ENCODE results near the gene CACNA2D1.

CACNA2D1 gene

DNA sequence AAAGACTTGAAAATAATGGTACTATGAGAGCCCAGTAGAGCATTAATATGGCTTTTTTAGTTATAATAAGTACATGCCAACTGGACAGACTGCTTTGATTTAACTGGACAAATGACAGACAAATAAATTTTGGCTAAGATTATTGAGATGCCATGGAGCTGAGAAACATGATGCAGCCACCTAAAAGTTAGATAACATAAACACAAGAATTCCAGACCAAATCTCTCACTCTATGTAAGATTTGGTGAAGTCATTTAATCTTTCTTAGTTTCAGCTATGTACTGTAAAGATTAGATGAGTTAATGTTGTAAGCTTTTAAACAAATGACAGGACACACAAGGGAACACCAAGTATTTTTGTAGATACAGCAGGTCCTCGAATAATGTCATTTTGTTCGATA, 118.2 kb downstream of the CACNA2D1 start:
- Histone ChIP-seq H3K36me3 (no peaks in the 10 kb centered on the region), H3K4me3 (no peak overlapping the region), H3K9ac (no peak overlapping the region), H3K9me3 (no peaks in the 10 kb centered on the region), H3K27me3 (no peaks in the 10 kb centered on the region), H3K4me2 (no peak overlapping the region), H4K20me1 (no peaks in the 10 kb centered on the region), H3K4me1 (no peaks in the 10 kb centered on the region), H3K27ac (no peak overlapping the region)
- no peak for TF ChIP-seq Cebpa-rat (IDR thresholded peaks at IDR 0.05)

DNA sequence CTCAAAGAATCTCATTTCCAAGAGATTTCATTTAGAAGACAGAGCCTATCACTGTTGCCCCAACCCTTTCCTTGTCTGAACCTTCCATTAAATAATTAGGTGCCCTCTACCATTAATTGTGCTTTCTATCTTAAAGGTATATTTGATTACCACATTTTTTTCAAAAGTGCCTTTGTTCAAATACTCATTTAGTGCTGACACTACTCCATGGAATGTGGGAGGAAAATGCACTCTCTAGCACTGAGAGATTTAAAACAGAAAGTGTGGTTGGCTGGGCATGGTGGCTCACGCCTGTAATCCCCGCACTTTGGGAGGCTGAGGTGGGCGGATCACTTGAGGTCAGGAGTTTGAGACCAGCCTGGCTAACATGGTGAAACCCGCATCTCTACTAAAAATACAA, 119.8 kb downstream of the CACNA2D1 start:
- no peaks in the 10 kb centered on the region for H3K4me1 ChIP-seq
- TF ChIP-seq Cebpa-rat (IDR thresholded peaks at IDR 0.05) = no peak
- no peak overlapping the region for H3K27ac ChIP-seq
- H3K9me3 ChIP-seq = no peaks in the 10 kb centered on the region
- no peaks in the 10 kb centered on the region for H3K36me3 ChIP-seq
- H3K9ac ChIP-seq = no peak overlapping the region
- no peak overlapping the region for H3K4me2 ChIP-seq
- no peaks in the 10 kb centered on the region for H4K20me1 ChIP-seq
- H3K27me3 ChIP-seq = no peaks in the 10 kb centered on the region
- H3K4me3 ChIP-seq = no peak overlapping the region

DNA sequence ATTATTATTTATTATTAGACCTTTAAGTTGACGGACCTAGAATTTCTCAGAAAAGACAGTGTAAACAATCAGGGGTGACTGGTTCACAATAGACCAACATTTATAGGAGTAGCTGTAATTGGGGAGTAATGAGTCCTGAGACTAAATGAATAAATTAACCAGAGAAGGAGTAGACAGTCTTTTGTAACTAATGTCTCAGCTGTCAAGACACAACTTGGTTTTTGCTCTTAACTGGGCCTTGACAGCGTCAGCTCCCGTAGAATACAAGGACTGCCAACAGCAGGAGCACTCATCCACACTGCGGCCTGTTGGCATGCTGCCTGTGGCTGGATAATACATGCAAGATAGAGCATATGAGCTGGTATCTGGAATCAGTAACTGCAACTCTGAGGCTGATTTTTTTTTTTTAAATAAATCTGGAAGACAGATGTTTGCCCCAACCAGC, 123.9 kb downstream of the CACNA2D1 start:
- H3K4me2 ChIP-seq = no peak overlapping the region
- H3K27me3 ChIP-seq = no peaks in the 10 kb centered on the region
- no peaks in the 10 kb centered on the region for H3K4me1 ChIP-seq
- H3K4me3 ChIP-seq = no peak overlapping the region
- H3K36me3 ChIP-seq = no peaks in the 10 kb centered on the region
- TF ChIP-seq Cebpa-rat (IDR thresholded peaks at IDR 0.05) = no peak
- no peaks in the 10 kb centered on the region for H3K9me3 ChIP-seq
- no peaks in the 10 kb centered on the region for H4K20me1 ChIP-seq
- H3K9ac ChIP-seq = no peak overlapping the region
- H3K27ac ChIP-seq = no peak overlapping the region

DNA sequence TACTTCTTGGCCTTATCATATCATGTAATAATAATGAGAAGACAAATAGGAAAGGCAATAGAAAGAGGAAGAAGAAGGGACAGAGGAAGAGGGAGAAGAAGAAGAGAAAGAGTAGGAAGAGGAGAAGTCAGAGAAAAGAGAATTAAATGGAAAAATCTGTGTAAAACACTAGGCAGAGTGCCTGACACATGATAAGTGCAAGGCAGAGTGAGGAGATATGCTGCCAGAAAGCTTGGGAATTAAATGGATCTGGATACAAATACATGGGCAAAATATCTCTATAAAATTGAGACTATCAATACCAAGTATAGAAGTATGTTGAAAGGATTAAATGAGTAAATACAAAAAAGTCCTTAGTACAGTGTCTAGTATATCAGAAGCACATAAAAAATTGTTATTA, 124.8 kb downstream of the CACNA2D1 start:
- no peak overlapping the region for H3K27ac ChIP-seq
- H3K36me3 ChIP-seq = no peaks in the 10 kb centered on the region
- H3K9me3 ChIP-seq = no peaks in the 10 kb centered on the region
- H3K9ac ChIP-seq = no peak overlapping the region
- no peak overlapping the region for H3K4me3 ChIP-seq
- H3K4me2 ChIP-seq = no peak overlapping the region
- no peaks in the 10 kb centered on the region for H4K20me1 ChIP-seq
- no peaks in the 10 kb centered on the region for H3K27me3 ChIP-seq
- TF ChIP-seq Cebpa-rat (IDR thresholded peaks at IDR 0.05) = no peak
- no peaks in the 10 kb centered on the region for H3K4me1 ChIP-seq

DNA sequence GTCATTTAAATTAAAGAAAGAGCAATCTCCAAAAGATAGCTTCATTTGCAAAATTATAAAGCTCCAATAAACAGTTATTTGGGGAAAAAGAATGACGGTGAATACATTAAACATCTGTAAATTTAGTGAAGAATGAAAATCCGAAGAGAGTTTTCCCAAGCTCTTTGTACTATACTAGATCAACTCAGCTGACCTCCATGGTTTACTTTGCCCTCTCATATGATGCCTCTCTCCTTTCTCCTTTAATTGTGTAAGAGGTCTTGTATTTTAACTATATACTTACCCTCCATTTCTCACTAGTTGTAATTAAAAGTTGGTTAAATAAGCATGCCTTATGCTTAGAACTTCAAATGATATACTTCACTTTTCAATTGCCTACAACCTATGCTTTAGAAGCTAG, 125.8 kb downstream of the CACNA2D1 start:
- Histone ChIP-seq H3K36me3 (no peaks in the 10 kb centered on the region), H4K20me1 (no peaks in the 10 kb centered on the region), H3K4me2 (no peak overlapping the region), H3K4me3 (no peak overlapping the region), H3K27ac (no peak overlapping the region), H3K9me3 (no peaks in the 10 kb centered on the region), H3K9ac (no peak overlapping the region), H3K27me3 (no peaks in the 10 kb centered on the region), H3K4me1 (no peaks in the 10 kb centered on the region)
- no peak for TF ChIP-seq Cebpa-rat (IDR thresholded peaks at IDR 0.05)

DNA sequence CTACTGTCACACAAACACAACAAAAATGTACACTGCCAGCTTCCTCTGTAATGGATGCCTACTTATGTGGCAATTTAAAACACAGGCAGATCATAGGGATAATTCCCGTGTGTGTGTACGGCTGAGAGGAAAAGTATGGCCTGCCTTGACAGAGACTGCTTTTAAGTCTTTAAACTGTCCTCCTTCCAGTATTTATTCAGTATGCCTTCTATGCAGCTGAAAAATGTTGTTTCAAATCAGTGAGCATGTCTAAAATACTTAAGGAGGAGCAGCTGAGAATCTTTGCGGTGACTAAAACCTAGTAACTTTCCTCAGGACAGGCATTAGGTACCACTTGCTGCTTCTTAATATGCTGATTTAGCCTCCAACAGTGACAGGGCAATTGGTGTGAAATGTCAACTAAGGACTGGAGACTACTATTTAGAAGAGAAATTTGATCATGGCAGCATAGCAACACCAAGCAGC, 126.3 kb downstream of the CACNA2D1 start:
- H3K4me2 ChIP-seq = no peak overlapping the region
- TF ChIP-seq Cebpa-rat (IDR thresholded peaks at IDR 0.05) = no peak
- no peaks in the 10 kb centered on the region for H3K9me3 ChIP-seq
- no peaks in the 10 kb centered on the region for H3K36me3 ChIP-seq
- no peak overlapping the region for H3K27ac ChIP-seq
- no peaks in the 10 kb centered on the region for H4K20me1 ChIP-seq
- no peaks in the 10 kb centered on the region for H3K4me1 ChIP-seq
- no peaks in the 10 kb centered on the region for H3K27me3 ChIP-seq
- H3K9ac ChIP-seq = no peak overlapping the region
- H3K4me3 ChIP-seq = no peak overlapping the region

DNA sequence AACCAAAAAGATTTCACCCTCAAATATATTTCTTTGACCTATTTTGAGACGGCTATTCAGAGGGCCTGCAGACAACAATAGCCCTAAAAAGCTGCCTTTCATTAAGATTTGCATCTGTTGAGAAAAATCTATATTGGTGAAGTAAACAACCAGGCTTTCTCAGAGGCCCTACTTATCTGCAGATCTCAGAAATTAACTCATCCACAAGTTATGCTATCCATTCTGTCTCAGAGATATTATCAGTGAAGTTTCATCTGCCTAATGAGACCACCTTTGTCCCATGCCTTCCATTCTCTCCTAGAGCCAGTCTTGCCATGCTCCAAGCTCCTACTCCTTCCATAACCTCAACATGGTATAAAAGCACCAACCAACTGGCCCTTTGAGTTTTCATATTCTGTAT, 130.3 kb downstream of the CACNA2D1 start:
- no peaks in the 10 kb centered on the region for H4K20me1 ChIP-seq
- H3K27me3 ChIP-seq = no peaks in the 10 kb centered on the region
- no peak overlapping the region for H3K9ac ChIP-seq
- no peaks in the 10 kb centered on the region for H3K4me1 ChIP-seq
- H3K36me3 ChIP-seq = no peaks in the 10 kb centered on the region
- H3K9me3 ChIP-seq = peaks cover 9% of the 10 kb centered on the region
- no peak overlapping the region for H3K27ac ChIP-seq
- H3K4me3 ChIP-seq = no peak overlapping the region
- no peak overlapping the region for H3K4me2 ChIP-seq
- TF ChIP-seq Cebpa-rat (IDR thresholded peaks at IDR 0.05) = no peak

DNA sequence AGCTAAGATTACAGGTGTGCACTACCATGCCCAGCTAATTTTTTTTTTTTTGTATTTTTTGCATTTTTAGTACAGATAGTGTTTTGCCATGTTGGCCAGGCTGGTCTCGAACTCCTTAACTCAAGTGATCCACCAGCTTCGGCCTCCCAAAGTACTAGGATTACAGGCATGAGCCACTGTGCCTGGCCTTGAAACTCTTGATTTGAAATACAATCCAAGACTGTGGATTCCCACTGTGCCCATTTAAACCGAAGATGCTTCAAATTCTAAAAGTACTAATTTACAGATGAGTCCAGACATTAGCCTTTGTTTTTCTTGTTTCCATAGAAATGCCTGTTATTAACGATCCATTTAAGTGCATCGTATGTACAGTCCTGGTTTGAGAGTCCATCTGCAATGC, 130.9 kb downstream of the CACNA2D1 start:
- Histone ChIP-seq H3K4me3 (no peak overlapping the region), H3K27me3 (no peaks in the 10 kb centered on the region), H4K20me1 (no peaks in the 10 kb centered on the region), H3K27ac (no peak overlapping the region), H3K9me3 (peaks cover 9% of the 10 kb centered on the region), H3K4me1 (no peaks in the 10 kb centered on the region), H3K4me2 (no peak overlapping the region), H3K9ac (no peak overlapping the region), H3K36me3 (no peaks in the 10 kb centered on the region)
- no peak for TF ChIP-seq Cebpa-rat (IDR thresholded peaks at IDR 0.05)

DNA sequence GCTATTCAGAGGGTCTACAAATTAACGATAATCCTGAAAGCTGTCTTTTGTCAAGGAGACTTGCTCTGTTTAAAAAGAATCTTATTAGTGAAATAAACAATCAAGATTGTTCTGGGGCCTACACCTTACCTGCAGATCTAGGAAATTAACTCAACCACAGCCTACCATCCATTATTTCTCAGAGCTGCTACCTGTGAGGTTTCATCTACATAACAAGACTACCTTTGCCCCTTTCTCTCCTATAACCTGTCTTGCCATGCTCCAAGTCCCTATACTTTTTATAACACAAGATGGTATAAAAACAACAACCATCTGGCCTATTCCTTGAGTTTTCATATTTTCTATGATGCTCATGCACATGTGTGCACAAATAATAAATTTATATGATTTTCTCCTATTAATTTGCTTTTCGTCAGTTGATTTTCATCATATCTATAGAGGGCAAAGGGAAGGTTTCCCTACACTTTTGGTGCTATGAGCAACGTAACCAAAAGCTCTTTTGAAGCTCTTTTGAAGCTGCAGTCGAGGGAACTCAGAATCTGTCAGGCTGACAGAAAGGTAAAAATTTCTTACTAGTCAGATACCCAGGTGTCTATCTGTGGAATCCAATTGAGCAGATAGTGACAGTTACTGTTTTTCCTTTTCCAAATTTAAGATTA, 138.1 kb downstream of the CACNA2D1 start:
- no peak overlapping the region for H3K27ac ChIP-seq

DNA sequence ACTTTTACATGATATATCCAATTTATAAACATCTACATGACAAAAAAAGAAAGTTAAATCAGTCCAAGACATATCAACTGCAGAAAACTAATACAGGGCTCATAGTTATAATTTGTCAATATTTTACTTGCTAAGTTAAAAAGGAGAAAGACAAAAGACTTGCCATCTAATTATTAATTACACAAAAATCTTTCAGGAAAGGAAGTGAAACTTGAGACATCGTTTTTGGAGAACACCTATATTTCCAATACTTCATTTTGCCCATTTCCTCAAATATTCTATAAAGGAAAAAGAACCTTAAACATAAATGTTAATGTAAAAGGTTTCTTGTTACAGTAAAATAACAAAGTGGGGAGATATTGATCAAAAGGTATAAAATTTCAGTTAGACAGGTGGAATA, 148.7 kb downstream of the CACNA2D1 start:
- Histone ChIP-seq H3K27me3 (no peaks in the 10 kb centered on the region), H4K20me1 (no peaks in the 10 kb centered on the region), H3K9me3 (0 out of 2 replicates have a peak, but pooled peaks cover 7% of the 10 kb centered on the region), H3K36me3 (no peaks in the 10 kb centered on the region), H3K4me3 (no peak overlapping the region), H3K27ac (no peak overlapping the region), H3K9ac (no peak overlapping the region), H3K4me2 (no peak overlapping the region), H3K4me1 (no peaks in the 10 kb centered on the region)
- TF ChIP-seq Cebpa-rat (IDR thresholded peaks at IDR 0.05) = no peak

More for the DNA sequence above, 138.1 kb downstream of the CACNA2D1 start:
- no peak for TF ChIP-seq Cebpa-rat (IDR thresholded peaks at IDR 0.05)
- H3K4me1 ChIP-seq = no peaks in the 10 kb centered on the region
- H3K9ac ChIP-seq = no peak overlapping the region
- H3K9me3 ChIP-seq = peaks cover 9% of the 10 kb centered on the region
- no peaks in the 10 kb centered on the region for H3K36me3 ChIP-seq
- H3K27me3 ChIP-seq = no peaks in the 10 kb centered on the region
- no peak overlapping the region for H3K4me3 ChIP-seq
- no peaks in the 10 kb centered on the region for H4K20me1 ChIP-seq
- no peak overlapping the region for H3K4me2 ChIP-seq

DNA sequence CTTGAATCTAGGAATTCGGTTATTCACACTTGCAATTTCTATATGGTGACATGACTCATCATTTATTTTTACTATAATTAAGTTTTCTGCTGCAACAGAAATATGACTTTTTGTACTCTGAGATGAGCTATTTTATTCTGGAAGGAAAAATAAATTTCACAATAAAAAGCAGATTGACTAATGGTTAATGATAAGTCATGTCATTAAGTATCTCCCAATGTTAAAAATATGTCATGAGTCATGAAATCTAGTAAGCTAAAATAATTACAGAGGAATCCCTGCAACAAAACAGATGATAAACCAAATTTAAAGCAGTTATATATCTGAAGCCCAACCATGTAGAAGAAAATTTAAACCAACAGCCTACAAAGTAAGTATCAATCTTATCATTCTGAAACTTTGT, 149.2 kb downstream of the CACNA2D1 start:
- Histone ChIP-seq H3K36me3 (no peaks in the 10 kb centered on the region), H3K27me3 (no peaks in the 10 kb centered on the region), H3K9me3 (peaks cover 7% of the 10 kb centered on the region; the same call in 1 of the 2 replicates), H3K9ac (no peak overlapping the region), H4K20me1 (no peaks in the 10 kb centered on the region), H3K4me1 (peaks cover 4% of the 10 kb centered on the region), H3K4me3 (no peak overlapping the region), H3K4me2 (no peak overlapping the region), H3K27ac (no peak overlapping the region)
- TF ChIP-seq Cebpa-rat (IDR thresholded peaks at IDR 0.05) = no peak

Measured in BLaER1 (cell line).